ENCODE data around the gene RAB17.
"Not testable (repeated sequence)": the region's sequence is repeated elsewhere in the genome, so short reads cannot be mapped to it uniquely, and the experiment has no call there.

Gene RAB17

DNA sequence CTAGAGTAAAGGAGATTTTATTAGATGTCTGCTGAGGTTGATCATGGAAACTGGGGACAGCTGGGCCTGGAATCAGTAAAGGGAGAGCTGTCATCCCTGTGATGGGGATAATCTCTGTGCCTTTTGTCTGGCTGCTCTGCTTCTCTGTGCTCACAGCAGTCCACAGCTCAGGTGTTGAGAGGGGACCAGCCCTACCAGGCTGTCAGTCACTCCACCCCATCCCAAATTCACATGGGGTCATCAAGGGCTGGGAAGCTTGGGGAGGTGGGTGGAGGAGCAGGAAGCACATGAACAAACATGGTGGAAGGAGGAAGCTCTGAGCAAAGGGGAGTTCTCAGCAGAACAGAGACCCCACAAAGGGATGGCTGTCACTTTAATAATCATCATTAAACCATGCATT, 23.1 kb upstream of the RAB17 start:
- ChIA-PET CTCF (no interaction called here), POLR2A (no interaction called here)
- TF ChIP-seq SUZ12 (IDR thresholded peaks at IDR 0.05) (no peak), TARDBP (IDR thresholded peaks at IDR 0.05) (no peak), CTBP1 (IDR thresholded peaks at IDR 0.05; ENCODE audit: borderline replicate concordance) (no peak), FOXK2 (IDR thresholded peaks at IDR 0.05) (no peak)
- TF ChIP-seq, protein P1, sequence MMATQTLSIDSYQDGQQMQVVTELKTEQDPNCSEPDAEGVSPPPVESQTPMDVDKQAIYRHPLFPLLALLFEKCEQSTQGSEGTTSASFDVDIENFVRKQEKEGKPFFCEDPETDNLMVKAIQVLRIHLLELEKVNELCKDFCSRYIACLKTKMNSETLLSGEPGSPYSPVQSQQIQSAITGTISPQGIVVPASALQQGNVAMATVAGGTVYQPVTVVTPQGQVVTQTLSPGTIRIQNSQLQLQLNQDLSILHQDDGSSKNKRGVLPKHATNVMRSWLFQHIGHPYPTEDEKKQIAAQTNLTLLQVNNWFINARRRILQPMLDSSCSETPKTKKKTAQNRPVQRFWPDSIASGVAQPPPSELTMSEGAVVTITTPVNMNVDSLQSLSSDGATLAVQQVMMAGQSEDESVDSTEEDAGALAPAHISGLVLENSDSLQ (IDR thresholded peaks at IDR 0.05), result no peak
- DNase-seq (ENCODE audit: extremely low spot score), result no peak

DNA sequence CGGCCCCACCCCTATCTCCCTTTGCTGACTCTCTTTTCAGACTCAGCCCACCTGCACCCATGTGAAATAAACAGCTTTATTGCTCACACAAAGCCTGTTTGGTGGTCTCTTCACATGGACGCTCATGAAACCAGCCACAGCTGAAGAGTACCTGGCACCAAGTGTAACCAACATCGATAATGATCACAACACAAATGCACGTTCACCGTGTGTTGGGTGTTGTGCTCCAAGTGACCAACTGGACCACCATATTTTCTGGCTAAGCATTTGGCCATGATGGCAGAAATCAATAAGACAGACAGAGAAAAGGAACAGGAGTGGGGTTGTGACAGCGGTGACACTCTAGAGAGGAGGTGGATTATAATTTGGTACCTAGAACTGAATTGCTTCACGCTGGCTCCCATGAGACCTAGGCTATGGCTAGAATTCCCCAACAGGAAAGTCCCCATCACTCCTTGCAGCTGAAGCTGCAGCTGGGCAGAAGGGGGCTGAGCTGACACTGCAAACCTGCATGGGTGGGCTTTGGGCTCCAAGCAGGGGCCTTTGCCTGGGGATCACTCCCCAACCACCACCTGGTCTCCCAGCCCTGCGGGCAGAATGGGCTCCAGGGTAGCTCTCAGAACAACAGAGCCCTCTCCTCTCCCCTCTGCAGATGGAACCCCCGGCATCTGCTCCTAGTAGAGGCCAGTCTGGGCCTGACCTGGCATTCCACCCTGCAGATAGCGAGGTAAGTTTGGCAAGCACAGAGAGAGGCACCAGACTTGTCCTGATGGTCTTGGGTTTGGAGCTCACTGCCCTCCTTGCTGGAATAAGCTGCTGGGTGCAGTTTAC, 22.2 kb upstream of the RAB17 start:
- CTCF ChIA-PET, result interaction anchor here (0.7 kb wide), 1 partner anchor 100 kb away, joined by 3 read pairs; no protein-coding TSS in a partner anchor
- POLR2A ChIA-PET, result no interaction called here
- no peak for TF ChIP-seq ZNF384 (IDR thresholded peaks at IDR 0.05)
- no peak for TF ChIP-seq NFRKB (IDR thresholded peaks at IDR 0.05)
- TF ChIP-seq TARDBP (IDR thresholded peaks at IDR 0.05), result no peak
- TF ChIP-seq FOXA1 (IDR thresholded peaks at IDR 0.05), result no peak
- DNase-seq (ENCODE audit: extremely low spot score), result no peak

DNA sequence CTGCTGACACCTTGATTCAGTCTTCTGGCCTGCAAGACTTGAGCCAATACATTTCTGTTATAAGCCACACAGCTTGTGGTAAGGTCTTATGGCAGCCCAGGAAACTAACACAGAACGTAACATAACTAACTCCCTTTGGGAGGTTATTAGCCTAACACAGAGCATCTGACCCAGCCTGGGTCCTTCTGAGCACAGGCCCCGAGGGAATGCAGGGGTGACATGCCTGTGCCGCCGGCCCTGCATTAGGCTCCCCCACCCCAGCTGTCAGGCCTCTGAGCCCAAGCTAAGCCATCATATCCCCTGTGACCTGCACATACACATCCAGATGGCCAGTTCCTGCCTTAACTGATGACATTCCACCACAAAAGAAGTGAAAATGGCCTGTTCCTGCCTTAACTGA, 16.0 kb upstream of the RAB17 start:
- DNase-seq (ENCODE audit: extremely low spot score); POLR2A ChIA-PET: not testable (repeated sequence)
- CTCF ChIA-PET, result interaction anchor here (0.6 kb wide), 1 partner anchor 80 kb away, joined by 4 read pairs; no protein-coding TSS in a partner anchor

DNA sequence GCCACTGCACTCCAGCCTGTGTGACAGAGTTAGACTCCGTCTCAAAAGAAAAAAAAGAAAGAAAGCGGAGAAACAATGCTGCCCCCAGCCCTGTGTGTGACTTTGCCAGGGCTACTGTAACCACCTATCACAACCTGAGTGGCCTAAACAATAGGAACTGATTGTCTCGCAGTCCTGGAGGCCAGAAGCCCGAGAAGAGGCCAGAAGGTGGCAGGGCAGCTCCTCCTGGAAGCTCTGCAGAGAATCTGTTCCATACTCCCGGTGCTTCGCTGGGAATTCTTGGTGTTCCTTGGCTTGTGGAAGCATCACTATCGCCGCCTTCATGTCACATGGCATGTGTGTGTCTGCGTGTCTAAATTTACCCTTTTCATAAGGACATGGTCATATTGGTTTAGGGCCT, 14.4 kb upstream of the RAB17 start:
- DNase-seq (ENCODE audit: extremely low spot score), result peak; percentile 21
- TF ChIP-seq ELF4 (IDR thresholded peaks at IDR 0.05) (no peak), TARDBP (IDR thresholded peaks at IDR 0.05) (no peak), ZNF384 (IDR thresholded peaks at IDR 0.05) (no peak), BHLHE40 (IDR thresholded peaks at IDR 0.05; ENCODE audit: borderline replicate concordance) (no peak), CTBP1 (IDR thresholded peaks at IDR 0.05; ENCODE audit: borderline replicate concordance) (no peak), LEF1 (IDR thresholded peaks at IDR 0.05; ENCODE audit: borderline replicate concordance) (no peak), NFRKB (IDR thresholded peaks at IDR 0.05) (no peak), ARNT (IDR thresholded peaks at IDR 0.05) (no peak), HDGF (IDR thresholded peaks at IDR 0.05; ENCODE audit: borderline replicate concordance) (no peak), L3MBTL2 (conservative IDR thresholded peaks at IDR 0.05) (no peak)
- TF ChIP-seq, protein P1 (IDR thresholded peaks at IDR 0.05), result no peak
- CTCF ChIA-PET, result no interaction called here
- POLR2A ChIA-PET, result no interaction called here

DNA sequence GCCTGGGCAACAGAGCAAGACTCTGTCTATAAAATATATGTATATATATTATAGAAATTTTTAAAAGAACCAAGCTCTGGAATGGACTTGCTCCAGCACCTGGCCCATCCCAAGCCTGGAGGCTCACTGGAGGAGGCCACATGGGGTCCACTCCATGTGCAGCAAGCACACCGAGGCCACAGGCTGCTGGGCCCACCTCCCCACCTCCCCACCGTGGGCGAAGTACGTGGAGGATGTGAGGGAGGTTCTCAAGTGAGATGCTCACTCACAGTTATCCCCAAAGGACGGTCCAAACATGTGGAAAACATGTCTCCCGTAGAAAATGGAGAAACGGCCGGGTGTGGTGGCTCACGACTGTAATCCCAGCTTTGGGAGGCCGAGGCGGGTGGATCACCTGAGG, 13.9 kb upstream of the RAB17 start:
- TF ChIP-seq LEF1 (IDR thresholded peaks at IDR 0.05; ENCODE audit: borderline replicate concordance) (no peak), ZNF384 (IDR thresholded peaks at IDR 0.05) (no peak), ELF4 (IDR thresholded peaks at IDR 0.05) (no peak), FOXM1 (IDR thresholded peaks at IDR 0.05; ENCODE audit: borderline replicate concordance) (no peak), BHLHE40 (IDR thresholded peaks at IDR 0.05; ENCODE audit: borderline replicate concordance) (no peak), NFRKB (IDR thresholded peaks at IDR 0.05) (no peak), FOXK2 (IDR thresholded peaks at IDR 0.05) (no peak), FOXA1 (IDR thresholded peaks at IDR 0.05) (no peak), ARNT (IDR thresholded peaks at IDR 0.05) (no peak), CTBP1 (IDR thresholded peaks at IDR 0.05; ENCODE audit: borderline replicate concordance) (no peak)
- TF ChIP-seq, protein P1 (IDR thresholded peaks at IDR 0.05), result no peak
- no peak for DNase-seq (ENCODE audit: extremely low spot score)
- CTCF ChIA-PET, result no interaction called here
- POLR2A ChIA-PET, result no interaction called here

DNA sequence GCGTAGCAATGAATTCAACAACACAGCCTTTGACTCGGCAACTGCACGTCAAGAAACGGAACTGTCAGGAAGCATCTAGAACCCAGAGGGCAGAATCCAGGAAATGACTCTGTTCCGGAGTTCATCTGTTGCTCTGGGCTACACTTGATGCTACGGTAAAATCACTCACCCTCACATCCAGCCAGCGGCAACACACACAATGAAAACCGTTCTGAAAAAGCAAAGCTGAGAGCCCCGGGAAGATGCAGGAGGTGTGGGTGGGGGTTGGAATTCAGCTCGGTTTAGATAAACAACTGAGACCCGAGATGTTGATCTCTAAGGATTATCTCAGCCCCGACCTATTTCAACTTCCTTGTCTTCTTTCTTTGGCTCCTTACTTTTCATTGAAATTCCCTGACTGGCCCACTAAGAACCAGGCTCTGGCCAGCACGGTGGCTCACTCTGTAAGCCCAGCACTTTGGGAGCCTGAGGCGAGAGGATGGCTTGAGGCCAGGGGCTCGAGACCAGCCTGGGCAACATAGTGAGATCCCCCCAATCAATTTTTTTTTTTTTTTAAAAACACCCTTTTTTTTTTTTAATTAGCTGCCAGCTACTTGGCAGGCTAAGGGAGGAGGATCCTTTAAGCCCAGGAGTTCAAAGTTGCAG, 13.3 kb upstream of the RAB17 start:
- DNase-seq (ENCODE audit: extremely low spot score), result no peak
- POLR2A ChIA-PET, result no interaction called here
- CTCF ChIA-PET, result no interaction called here
- TF ChIP-seq FOXK2 (IDR thresholded peaks at IDR 0.05), result no peak
- TF ChIP-seq SP1 (IDR thresholded peaks at IDR 0.05), result no peak
- TF ChIP-seq, protein P1 (IDR thresholded peaks at IDR 0.05), result no peak
- no peak for TF ChIP-seq ZNF384 (IDR thresholded peaks at IDR 0.05)
- TF ChIP-seq ARNT (IDR thresholded peaks at IDR 0.05), result no peak
- no peak for TF ChIP-seq FOXA1 (IDR thresholded peaks at IDR 0.05)
- TF ChIP-seq L3MBTL2 (conservative IDR thresholded peaks at IDR 0.05), result no peak
